ENCODE data around the gene ALDH3B2.
"Not testable (repeated sequence)": the region's sequence is repeated elsewhere in the genome, so short reads cannot be mapped to it uniquely, and the experiment has no call there.

Gene ALDH3B2, protein sequence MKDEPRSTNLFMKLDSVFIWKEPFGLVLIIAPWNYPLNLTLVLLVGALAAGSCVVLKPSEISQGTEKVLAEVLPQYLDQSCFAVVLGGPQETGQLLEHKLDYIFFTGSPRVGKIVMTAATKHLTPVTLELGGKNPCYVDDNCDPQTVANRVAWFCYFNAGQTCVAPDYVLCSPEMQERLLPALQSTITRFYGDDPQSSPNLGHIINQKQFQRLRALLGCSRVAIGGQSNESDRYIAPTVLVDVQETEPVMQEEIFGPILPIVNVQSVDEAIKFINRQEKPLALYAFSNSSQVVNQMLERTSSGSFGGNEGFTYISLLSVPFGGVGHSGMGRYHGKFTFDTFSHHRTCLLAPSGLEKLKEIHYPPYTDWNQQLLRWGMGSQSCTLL

DNA sequence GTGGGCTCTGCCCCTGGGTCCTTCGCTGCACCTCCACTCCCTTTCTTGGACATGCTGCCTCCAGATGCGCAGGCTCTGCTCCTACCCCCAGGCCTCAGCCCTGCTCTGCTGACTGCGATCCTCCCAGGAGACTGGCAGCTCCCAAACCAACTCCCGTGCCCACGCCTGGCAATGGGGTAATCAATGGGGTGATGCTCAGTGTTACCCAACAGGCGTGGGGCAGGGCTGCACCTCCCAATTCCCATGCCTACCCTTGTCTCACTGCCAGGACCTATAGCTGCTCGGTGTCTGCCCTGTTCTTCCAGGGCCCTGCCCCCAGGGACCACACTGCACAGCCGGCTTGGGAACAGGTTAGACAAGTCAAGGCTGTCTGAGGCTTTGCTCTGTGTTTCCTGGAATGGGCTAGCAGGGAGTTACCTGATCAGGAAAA, at the start of gene ALDH3B2:
Gene ALDH3B2 (minus strand): TSS at position 182 of the 430 bp plus-strand sequence. CDS start 7,688 bp downstream, outside the sequence.
- no peak for DNase-seq (ENCODE audit: low read depth in 2 of 2, low spot score in 1 of 2)

- not testable (repeated sequence) for DNase-seq (ENCODE audit: low read depth in 2 of 2, low spot score in 1 of 2)
Measured at GRCh38 chr11:67723036-67723435, 48.6 kb upstream of the ALDH3B2 start.

DNA sequence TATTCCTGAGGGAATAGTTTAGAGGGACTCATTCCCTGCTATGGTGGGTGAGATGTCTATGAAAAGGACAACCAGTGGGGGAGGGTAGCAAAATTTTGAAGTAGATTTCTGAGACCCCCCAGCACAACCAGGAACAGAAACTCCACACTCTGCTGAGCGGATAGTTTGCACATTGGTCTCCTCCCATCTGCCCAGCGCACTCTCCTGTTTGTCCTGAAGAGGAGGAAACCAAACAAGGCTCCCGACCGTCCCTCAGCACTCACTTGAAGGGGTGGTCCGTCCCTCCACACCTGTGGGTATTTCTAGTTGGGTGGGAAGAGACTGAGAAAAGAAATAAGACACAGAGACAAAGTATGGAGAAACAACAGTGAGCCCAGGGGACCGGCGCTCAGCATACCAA, 41.8 kb upstream of the ALDH3B2 start:
- DNase-seq (ENCODE audit: low read depth in 2 of 2, low spot score in 1 of 2) = not testable (repeated sequence)

DNA sequence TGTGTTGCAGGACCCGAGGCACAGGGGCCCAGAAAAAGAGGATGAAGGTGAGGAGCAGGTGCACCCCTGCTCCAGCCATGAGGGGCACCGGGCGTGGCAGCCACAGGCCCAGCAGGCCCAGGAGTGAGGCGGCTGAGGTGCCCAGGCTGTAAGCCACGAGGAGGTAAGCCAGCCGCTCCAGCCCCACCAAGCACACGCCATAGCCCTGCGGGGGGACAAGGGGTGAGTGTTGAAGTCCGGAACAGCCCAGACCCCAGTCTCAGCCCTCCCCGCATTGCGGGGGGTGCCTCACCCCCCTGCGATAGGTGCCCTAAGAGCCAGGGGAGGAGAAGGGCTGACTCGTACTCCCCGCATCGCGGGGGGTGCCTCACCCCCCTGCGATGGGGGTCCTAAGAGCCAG, 41.4 kb upstream of the ALDH3B2 start:
- not testable (repeated sequence) for DNase-seq (ENCODE audit: low read depth in 2 of 2, low spot score in 1 of 2)

DNA sequence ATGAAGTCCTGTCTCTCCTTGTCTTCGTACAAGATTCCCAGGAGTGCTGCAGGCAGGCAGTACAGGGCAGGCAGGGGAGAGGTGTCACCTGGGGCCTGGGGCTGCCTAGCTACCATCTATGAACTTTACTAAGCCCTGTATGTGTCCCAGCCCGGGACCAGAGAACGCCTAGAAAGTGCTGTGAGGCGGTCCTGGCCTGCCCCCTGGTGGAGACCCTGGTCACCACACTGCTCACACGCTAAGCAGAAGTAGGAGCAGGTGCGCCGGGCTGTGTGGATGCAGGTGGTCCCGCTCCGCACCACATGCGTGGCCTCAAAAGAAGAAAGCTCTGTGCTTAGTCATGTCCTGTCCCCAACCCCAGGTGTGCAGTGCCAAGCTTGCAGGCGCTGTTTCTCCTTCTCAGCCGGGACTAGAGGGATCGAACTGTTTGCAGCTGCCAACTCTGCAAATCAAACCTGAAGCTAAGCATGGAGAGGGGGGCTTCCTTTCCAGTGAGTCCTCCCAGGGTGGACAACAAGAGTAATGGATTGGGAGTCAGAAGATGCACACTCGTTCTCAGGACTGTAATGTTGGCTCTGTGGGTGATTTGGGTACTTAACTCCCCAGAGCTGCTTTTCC, 39.6 kb upstream of the ALDH3B2 start:
- peak; percentile 7 to 16 for DNase-seq (ENCODE audit: low read depth in 2 of 2, low spot score in 1 of 2)

DNA sequence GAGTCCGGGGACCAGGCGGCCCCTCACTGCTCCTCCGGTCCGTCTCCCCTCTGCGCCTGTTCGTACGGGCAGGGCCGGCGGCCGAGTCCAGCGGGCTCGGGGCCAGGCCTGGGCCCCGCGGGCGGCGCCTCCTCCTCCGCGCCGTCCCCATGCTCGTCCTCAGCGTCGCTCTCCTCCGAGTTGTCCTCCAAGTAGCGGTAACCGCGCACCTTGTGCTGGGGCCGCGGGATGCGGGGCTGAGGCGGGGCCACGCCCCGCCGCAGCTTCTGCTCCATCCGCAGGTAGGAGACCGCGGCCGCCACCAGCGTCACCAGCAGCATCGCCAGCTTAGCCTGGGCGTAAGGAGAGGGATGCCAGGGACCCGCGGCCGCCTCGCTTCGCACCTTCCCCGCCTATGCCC, 37.3 kb upstream of the ALDH3B2 start:
- not testable (repeated sequence) for DNase-seq (ENCODE audit: low read depth in 2 of 2, low spot score in 1 of 2)

DNA sequence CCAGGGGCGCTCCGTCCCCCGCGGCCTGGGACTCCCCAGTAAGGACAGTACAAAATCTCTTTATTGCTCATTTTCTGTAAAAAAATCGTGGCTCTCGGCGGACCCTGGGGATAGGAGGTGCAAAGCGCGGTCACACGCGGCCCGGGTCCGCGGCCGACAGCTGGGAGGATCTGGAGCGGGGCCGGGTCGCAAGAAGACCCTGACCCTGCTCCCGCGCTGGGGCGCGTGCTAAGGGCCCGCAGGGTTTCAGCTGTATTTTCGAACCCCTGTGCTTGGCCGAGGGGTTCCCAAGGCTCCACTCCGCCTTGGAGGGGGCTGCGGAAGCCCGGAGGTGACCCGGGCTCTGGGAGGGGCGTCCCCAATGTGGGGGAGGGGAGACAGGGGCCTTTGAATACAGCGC, 36.8 kb upstream of the ALDH3B2 start:
- not testable (repeated sequence) for DNase-seq (ENCODE audit: low read depth in 2 of 2, low spot score in 1 of 2)

- not testable (repeated sequence) for DNase-seq (ENCODE audit: low read depth in 2 of 2, low spot score in 1 of 2)
Measured at GRCh38 chr11:67709806-67710205, 35.4 kb upstream of the ALDH3B2 start.

- DNase-seq (ENCODE audit: low read depth in 2 of 2, low spot score in 1 of 2) = no peak
Measured at GRCh38 chr11:67705264-67705663, 30.8 kb upstream of the ALDH3B2 start.

GRCh38 chr11:67704524-67704923, 30.1 kb upstream of the ALDH3B2 start:
- DNase-seq (ENCODE audit: low read depth in 2 of 2, low spot score in 1 of 2) = no peak

- DNase-seq (ENCODE audit: low read depth in 2 of 2, low spot score in 1 of 2) = not testable (repeated sequence)
Measured at GRCh38 chr11:67703709-67704108, 29.3 kb upstream of the ALDH3B2 start.

GRCh38 chr11:67700548-67701262, 26.3 kb upstream of the ALDH3B2 start:
- DNase-seq (ENCODE audit: low read depth in 2 of 2, low spot score in 1 of 2) = no peak

GRCh38 chr11:67700141-67700540, 25.7 kb upstream of the ALDH3B2 start:
- DNase-seq (ENCODE audit: low read depth in 2 of 2, low spot score in 1 of 2) = no peak

DNA sequence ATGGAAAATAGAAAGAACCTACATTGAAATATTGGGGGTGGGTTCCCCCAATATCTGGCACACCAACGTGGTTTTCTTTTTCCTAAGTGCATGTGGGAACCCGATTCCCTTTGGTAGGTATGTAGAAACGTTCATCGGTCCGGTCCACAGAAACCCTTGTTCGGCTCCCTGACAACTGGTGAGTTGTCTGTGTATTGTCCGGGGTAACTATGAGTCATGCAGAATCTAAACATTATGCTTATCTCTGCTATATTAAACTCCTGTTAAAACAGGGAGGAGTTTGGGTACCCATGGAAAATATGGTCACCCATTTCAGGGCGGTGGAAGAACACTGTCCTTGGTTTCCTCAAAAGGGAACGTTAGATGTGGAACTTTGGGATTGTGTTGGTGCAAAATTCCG, 25.1 kb upstream of the ALDH3B2 start:
- DNase-seq (ENCODE audit: low read depth in 2 of 2, low spot score in 1 of 2) = no peak

- DNase-seq (ENCODE audit: low read depth in 2 of 2, low spot score in 1 of 2) = no peak
Measured at GRCh38 chr11:67698247-67698646, 23.8 kb upstream of the ALDH3B2 start.

GRCh38 chr11:67697846-67698245, 23.4 kb upstream of the ALDH3B2 start:
- DNase-seq (ENCODE audit: low read depth in 2 of 2, low spot score in 1 of 2) = no peak

GRCh38 chr11:67696998-67697397, 22.6 kb upstream of the ALDH3B2 start:
- DNase-seq (ENCODE audit: low read depth in 2 of 2, low spot score in 1 of 2) = no peak

- DNase-seq (ENCODE audit: low read depth in 2 of 2, low spot score in 1 of 2) = no peak
Measured at GRCh38 chr11:67695606-67696005, 21.2 kb upstream of the ALDH3B2 start.

DNA sequence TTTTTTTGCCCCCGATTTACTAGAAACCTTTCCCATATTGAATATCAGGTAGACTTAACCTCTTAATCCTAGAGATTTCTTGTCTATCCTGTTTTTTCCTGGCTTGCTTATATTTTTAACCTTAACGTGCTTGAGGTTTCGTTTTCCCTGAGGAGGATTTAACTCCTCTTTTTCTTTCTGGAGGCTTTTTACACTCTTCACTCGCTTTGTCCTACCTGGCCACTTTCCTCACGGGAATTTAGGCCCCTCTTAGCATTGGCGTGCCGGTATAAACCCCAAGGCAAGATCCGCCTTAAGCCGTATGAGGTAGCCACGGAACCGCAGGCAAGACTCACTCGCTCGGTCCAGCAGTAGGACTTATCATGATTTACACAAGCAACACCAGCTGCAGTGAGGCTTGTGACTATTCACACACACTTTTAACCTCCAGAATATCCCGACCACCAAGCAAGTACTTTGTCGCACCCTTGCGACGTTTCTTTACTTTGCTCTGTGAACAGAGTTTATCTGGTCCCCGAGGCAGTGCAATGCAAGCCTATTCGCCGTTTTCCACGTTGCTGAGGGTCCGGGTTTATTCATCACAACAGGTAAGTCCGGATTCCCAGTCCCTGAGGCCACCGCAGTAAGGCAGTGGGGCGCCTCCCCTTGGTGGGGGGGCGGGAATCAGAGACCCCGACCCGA, 20.6 kb upstream of the ALDH3B2 start:
- no peak for DNase-seq (ENCODE audit: low read depth in 2 of 2, low spot score in 1 of 2)

GRCh38 chr11:67691149-67691548, 16.7 kb upstream of the ALDH3B2 start:
- DNase-seq (ENCODE audit: low read depth in 2 of 2, low spot score in 1 of 2) = no peak

- no peak for DNase-seq (ENCODE audit: low read depth in 2 of 2, low spot score in 1 of 2)
Measured at GRCh38 chr11:67689178-67689577, 14.8 kb upstream of the ALDH3B2 start.

Data from stimulated activated CD8-positive, alpha-beta memory T cell treated with anti-CD3 and anti-CD28 coated beads, Interleukin-4, amount 100 ng/mL, for 4 hours (primary cell).